Neural crest cell (in vitro differentiated cells): ENCODE results near the gene PATJ. TPM values are rescaled to one million over a fixed set of nuclear protein-coding genes. Genes with fewer than 3 reads are reported as not detected.
"Not testable (repeated sequence)": the region's sequence is repeated elsewhere in the genome, so short reads cannot be mapped to it uniquely, and the experiment has no call there.

Experiments used
- DNase-seq: peaks from one replicate; pipeline ENCODE4 v3.0.0; 2021; ENCODE audit warnings: low read depth, mixed read lengths, low spot score
- H3K27ac Mint-ChIP-seq: one replicate; pipeline ENCODE4 v1.8.0; 2021; ENCODE audit warnings: mild to moderate bottlenecking, mixed read lengths; ENCODE audit not compliant: unreplicated experiment
- H3K27me3 Mint-ChIP-seq: 2 replicates; pipeline ENCODE4 v1.8.0; 2021; ENCODE audit warnings: low read depth, mild to moderate bottlenecking, mixed read lengths
- H3K36me3 Mint-ChIP-seq: 2 replicates; pipeline ENCODE4 v1.8.0; 2021; ENCODE audit warnings: low read depth, mild to moderate bottlenecking, mixed read lengths
- H3K4me1 Mint-ChIP-seq: 2 replicates; pipeline ENCODE4 v1.8.0; 2021; ENCODE audit warnings: mixed read lengths
- H3K4me3 Mint-ChIP-seq: one replicate; pipeline ENCODE4 v1.8.0; 2021; ENCODE audit warnings: mild to moderate bottlenecking, mixed read lengths
- H3K9me3 Mint-ChIP-seq: 2 replicates; pipeline ENCODE4 v1.8.0; 2021; ENCODE audit warnings: mixed read lengths
- CTCF ChIP-seq: fragments of 200-600 bp; sonication (generic); conservative IDR thresholded peaks from 2 replicates; pipeline ENCODE4 v1.5.0; 2021; ENCODE audit warnings: antibody characterized with exemption, mild to moderate bottlenecking
- total RNA-seq: library from RNA; stranded (reverse); gene quantifications from 2 replicates; pipeline ENCODE4 v1.2.1, GENCODE V29; 2021

PATJ gene
- total RNA-seq, 1 donor from 2014 or later, result 3.9 TPM

DNA sequence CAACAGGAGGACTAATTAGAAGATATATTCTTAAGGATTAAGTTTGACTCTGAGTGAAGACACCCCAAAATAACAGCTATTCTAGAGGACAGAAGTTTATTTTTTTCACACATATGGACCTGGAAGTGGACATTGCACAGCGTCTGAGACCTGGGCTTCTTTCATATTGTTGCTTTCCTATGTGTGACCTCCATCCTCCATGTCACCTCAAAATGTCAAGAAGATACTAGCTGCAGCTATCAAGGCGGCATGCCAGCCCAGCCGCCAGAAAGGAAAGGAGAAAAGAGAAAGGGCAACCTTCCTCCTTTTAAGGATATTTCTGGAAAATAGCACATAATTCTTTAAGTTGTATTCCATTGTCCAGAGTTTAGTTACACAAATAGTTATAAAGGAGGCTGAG, 220.4 kb downstream of the PATJ start:
- DNase-seq, result no peak
- no peaks in the 10 kb centered on the region for H3K9me3 Mint-ChIP-seq
- H3K4me1 Mint-ChIP-seq, result peaks cover 6% of the 10 kb centered on the region
- no peak overlapping the region for H3K27ac Mint-ChIP-seq
- TF ChIP-seq CTCF, result no peak
- H3K4me3 Mint-ChIP-seq, result no peak overlapping the region
- no peaks in the 10 kb centered on the region for H3K27me3 Mint-ChIP-seq
- no peaks in the 10 kb centered on the region for H3K36me3 Mint-ChIP-seq

DNA sequence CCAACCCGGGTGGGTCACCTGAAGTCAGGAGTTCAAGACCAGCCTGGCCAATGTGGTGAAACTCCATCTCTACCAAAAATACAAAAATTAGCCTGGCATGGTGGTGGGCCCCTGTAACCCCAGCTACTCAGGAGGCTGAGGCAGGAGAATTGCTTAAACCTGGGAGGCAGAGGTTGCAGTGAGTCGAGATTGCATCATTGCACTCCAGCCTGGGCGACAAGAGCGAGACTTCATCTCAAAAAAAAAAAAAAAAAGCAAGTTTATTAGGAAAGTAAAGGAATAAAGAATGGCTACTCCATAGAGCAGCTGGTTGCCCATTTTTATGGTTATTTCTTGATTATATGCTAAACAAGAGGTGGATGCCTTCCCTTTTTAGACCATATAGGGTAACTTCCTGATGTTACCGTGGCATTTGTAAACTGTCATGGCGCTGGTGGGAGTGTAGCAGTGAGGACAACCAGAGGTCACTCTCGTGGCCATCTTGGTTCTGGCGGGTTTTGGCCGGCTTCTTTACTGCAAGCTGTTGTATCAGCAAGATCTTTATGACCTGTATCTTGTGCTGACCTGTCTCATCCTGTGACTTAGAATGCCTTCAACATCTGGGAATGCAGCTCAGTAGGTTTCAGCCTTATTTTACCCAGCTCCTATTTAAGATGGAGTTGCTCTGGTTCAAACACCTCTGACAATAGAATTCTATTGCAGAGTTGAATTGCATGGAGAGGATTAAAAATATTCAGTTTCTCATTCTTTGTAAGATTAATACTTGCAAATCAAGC, 224.4 kb downstream of the PATJ start:
- H3K27ac Mint-ChIP-seq, H3K4me3 Mint-ChIP-seq, H3K9me3 Mint-ChIP-seq, H3K27me3 Mint-ChIP-seq, H3K36me3 Mint-ChIP-seq, DNase-seq: not testable (repeated sequence)
- H3K4me1 Mint-ChIP-seq, result peaks cover 10% of the 10 kb centered on the region

DNA sequence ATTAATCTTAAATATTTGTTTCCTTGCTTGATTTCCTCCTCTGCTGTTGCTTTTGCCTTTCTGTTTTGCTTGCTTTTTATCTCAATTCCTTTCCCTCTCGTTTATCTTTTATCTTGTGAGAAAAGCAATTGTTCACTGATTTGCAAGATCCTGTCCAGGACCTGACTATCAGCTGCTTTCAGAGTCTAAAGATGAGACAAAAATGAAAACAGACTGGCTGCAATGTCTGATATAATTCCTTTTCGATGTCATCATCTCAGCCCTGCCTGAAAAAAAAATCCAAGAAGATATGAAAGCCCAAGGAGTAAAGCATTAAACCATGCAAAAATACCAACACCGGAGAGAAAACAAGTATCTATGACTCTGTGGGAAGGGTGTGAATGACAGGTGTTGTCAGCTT, 225.5 kb downstream of the PATJ start:
- Mint-ChIP-seq H3K4me3 (no peak overlapping the region), H3K4me1 (peaks cover 6% of the 10 kb centered on the region), H3K27ac (no peak overlapping the region), H3K36me3 (no peaks in the 10 kb centered on the region), H3K9me3 (peaks cover 3% of the 10 kb centered on the region), H3K27me3 (no peaks in the 10 kb centered on the region)
- DNase-seq, result no peak
- TF ChIP-seq CTCF, result no peak

GRCh38 chr1:61968869-61969268, 226.6 kb downstream of the PATJ start:
- Mint-ChIP-seq H3K9me3 (peaks cover 3% of the 10 kb centered on the region), H3K27ac (no peak overlapping the region), H3K4me3 (no peak overlapping the region), H3K36me3 (no peaks in the 10 kb centered on the region), H3K27me3 (no peaks in the 10 kb centered on the region), H3K4me1 (peaks cover 6% of the 10 kb centered on the region)
- TF ChIP-seq CTCF, result no peak
- DNase-seq, result no peak

DNA sequence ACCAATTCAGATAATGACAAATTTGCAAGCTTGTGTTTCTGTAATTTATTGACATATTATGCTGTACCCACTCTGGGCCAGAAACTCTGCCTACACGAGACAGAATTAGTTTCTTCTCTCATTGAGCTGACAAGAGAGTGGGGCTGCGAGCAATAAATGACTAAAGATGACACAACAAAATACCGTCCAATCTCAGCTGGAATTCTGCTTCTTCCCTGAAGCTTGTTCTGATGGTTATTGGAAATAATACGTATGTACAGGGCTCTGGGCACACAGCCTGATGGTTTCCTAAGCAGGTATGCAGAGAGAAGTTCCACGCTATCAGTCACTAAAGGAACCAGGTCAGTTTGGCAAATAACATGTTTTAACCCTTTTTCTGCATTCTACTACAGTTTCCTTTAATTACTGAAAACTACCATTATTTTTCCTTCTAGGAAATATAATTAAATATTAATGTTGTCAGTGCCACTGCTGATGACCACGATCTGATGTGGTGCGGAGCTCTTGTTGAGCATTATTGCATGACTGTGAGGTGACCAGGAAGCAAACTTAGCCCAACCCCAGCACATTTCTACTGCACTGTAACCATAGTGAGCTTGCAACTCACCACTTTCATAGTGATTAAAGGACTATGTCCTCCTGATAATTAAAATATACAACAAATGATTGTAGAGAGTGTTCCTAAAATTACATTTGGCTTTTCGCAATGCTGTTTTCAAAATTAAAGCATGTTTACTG, 231.0 kb downstream of the PATJ start:
- no peaks in the 10 kb centered on the region for H3K4me1 Mint-ChIP-seq
- no peaks in the 10 kb centered on the region for H3K36me3 Mint-ChIP-seq
- no peak overlapping the region for H3K4me3 Mint-ChIP-seq
- peaks cover 3% of the 10 kb centered on the region for H3K9me3 Mint-ChIP-seq
- H3K27me3 Mint-ChIP-seq, result no peaks in the 10 kb centered on the region
- DNase-seq, result no peak
- H3K27ac Mint-ChIP-seq, result no peak overlapping the region
- no peak for TF ChIP-seq CTCF

GRCh38 chr1:61975638-61976037, 233.4 kb downstream of the PATJ start:
- no peak overlapping the region for H3K4me3 Mint-ChIP-seq

More at GRCh38 chr1:61975638-61976037, 233.4 kb downstream of the PATJ start:
- no peaks in the 10 kb centered on the region for H3K27me3 Mint-ChIP-seq
- no peak for DNase-seq
- no peak overlapping the region for H3K27ac Mint-ChIP-seq
- H3K4me1 Mint-ChIP-seq, result peaks cover 7% of the 10 kb centered on the region
- H3K9me3 Mint-ChIP-seq, result no peaks in the 10 kb centered on the region
- no peaks in the 10 kb centered on the region for H3K36me3 Mint-ChIP-seq
- no peak for TF ChIP-seq CTCF
